ENCODE data around the gene NEDD4L.

- TF ChIP-seq CTCF (IDR thresholded peaks at IDR 0.05) (no peak), NFIC (IDR thresholded peaks at IDR 0.05; ENCODE audit: borderline replicate concordance) (no peak), USF2 (IDR thresholded peaks at IDR 0.05; ENCODE audit: borderline replicate concordance, low read depth, low read length) (no peak), SIN3A (IDR thresholded peaks at IDR 0.05; ENCODE audit: borderline replicate concordance, low read depth, low read length) (no peak), FOXJ3 (CRISPR knock-in tag; IDR thresholded peaks at IDR 0.05) (no peak), EP300 (IDR thresholded peaks at IDR 0.05; ENCODE audit: borderline replicate concordance in 1 of 2, low read depth in 1 of 2, low read length in 1 of 2) (no peak), MAX (IDR thresholded peaks at IDR 0.05; ENCODE audit: low read depth) (no peak), EZH2phosphoT487 (IDR thresholded peaks at IDR 0.05; ENCODE audit: borderline replicate concordance, low read depth) (no peak), POLR2AphosphoS5 (IDR thresholded peaks at IDR 0.05; ENCODE audit: low read depth, low read length) (no peak)
Observed at GRCh38 chr18:58064406-58064998, 20.5 kb downstream of the NEDD4L start.

All from SK-N-SH (cell line).